HG03521 (cell line): Measurements from ENCODE around the gene MMD.

Experiments
- ATAC-seq: cut with Tn5 transposase; IDR thresholded peaks from one replicate; pipeline ENCODE4 v1.9.1; 2021; ENCODE audit warnings: mild to moderate bottlenecking, moderate library complexity; ENCODE audit not compliant: unreplicated experiment

Gene MMD

DNA sequence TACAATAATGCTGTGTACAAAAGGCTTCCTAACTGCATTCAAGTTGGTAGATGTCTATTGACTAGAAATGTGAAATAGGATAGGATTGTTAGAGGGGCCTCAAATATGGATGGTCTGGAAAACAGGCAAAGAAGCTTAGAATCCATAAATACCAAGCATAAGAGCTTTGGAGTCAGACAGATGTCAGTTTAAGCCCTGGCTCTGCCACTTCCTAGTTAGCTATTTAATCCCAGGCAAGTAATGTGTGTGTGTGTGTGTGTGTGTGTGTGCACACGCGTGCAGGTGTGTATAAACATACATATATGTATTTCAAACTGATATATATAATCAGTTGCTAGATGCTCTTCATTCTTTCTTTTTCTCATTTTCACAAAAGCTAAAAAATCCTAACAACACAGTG, 66.7 kb downstream of the MMD start:
- ATAC-seq: no peak

GRCh38 chr17:55354010-55354409, 67.6 kb downstream of the MMD start:
- no peak for ATAC-seq

DNA sequence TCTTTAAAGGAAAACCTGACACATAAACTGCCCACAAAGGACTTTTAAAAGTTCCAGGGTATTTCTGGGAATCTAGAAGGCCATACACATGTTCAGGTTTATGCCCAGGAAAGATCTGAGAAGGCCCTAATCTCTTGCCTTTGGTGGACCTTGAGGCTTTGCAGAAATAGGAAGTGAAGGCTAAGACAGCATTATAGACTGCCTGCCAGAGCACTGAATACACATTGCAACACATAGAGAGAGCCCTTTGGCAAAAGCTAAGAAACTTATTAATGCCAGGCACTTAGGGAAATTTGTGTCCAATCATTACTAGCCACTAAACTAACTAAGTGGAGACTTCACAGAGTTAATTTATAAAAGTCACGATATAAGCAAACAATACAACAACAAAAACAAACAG, 70.4 kb downstream of the MMD start:
- ATAC-seq: no peak

- ATAC-seq: no peak
These were observed 70.8 kb downstream of the MMD start for GRCh38 chr17:55350825-55351205.

DNA sequence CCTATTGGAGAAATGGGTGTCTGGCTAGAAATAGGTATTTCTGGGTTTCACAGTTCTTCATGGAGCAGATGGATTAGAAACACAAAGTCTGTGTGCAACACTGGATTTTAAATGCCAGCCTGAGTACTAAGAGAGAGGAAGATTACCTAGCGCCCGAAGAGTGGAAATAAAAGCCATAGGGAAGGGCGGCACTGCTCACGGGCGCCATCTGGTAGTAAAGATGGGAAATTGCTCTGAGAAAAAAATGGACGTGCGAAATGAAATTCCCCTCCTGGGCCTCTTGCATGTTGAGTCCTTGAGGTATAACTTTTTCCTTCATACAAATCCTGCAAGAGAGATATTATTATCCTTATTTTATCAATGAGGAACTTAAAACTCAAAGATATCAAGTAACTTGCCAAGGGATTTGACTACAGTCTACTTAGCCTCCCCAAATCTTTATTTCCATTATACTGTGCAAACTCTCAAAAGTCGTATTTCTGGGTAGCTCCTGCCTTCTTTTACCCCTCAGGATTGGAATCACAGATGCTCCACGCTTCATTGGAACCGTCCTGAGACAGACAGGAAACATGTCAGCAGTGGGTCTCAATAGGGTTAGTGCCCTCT, 72.8 kb downstream of the MMD start:
- no peak for ATAC-seq

- ATAC-seq: no peak
These were observed 74.3 kb downstream of the MMD start for GRCh38 chr17:55347341-55347740.

- no peak for ATAC-seq
These were observed 75.0 kb downstream of the MMD start for GRCh38 chr17:55346658-55347057.

DNA sequence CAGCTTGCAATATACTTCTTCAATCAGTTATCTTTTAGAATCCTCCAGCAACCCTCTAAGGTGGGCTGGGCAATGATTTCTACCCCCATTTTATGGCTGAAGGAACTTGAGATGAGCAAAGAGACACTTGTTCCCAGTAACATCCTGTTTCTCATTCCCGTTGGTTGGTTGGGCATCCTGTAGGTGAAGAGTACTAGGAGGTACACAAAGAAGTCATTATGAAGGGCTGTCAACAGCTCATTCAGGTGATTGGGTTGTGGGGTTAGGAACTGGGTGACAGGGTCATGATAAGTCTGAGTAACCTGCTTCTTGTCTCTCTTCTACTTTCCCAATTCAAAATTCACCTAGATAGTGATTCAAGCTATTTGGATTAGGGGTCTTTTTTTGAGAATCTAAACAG, 76.5 kb downstream of the MMD start:
- no peak for ATAC-seq

DNA sequence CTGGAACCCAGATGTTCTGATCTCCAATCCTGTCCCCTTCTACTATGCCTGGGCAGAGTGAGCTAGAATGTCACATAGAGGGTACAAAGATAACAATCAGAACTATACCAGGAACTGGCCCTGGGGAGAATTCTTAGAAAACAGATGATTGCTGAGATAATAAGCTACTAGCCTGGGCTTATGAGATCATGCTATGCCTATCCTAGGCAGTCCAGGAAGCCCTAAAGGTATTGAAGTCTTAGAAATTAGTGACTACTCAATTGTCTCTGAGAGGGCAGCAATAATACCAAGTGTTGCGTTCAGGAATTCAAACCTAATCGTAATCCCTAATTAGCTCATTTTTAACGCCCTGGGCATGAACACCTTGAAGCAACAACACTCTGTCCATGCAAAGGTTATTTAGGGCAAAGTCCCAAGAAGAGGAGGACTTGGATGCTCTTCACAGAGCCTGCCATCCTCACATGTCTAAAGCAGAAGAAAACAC, 77.1 kb downstream of the MMD start:
- ATAC-seq: no peak

DNA sequence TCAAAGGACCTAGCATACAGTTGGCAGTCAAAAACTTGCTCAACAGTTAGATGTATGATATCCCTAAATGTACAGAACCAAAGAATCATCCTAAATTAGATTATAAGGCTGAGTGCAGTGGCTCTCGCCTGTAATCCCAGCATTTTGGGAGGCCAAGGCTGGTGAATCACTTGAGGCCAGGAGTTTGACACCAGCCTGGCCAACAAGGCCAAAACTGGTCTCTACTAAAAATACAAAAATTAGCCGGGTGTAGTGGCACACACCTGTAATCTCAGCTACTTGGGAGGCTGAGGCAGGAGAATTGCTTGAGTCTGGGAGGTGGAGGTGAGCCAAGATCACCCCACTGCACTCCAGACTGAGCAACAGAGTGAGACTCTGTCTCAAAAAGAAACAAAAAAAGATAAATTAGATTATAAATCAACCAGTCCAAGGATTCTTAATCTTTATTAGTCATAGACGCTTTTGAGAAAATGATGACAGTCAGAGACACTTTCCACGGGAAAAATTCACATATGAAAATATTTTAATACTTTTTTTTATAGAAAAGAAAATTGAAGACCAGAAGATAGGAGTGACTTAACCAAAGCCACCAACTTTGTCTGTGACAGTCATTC, 77.6 kb downstream of the MMD start:
- ATAC-seq: no peak

GRCh38 chr17:55342800-55343585, 78.6 kb downstream of the MMD start:
- no peak for ATAC-seq
